ENCODE measurements around the gene TERT.

Gene TERT

DNA sequence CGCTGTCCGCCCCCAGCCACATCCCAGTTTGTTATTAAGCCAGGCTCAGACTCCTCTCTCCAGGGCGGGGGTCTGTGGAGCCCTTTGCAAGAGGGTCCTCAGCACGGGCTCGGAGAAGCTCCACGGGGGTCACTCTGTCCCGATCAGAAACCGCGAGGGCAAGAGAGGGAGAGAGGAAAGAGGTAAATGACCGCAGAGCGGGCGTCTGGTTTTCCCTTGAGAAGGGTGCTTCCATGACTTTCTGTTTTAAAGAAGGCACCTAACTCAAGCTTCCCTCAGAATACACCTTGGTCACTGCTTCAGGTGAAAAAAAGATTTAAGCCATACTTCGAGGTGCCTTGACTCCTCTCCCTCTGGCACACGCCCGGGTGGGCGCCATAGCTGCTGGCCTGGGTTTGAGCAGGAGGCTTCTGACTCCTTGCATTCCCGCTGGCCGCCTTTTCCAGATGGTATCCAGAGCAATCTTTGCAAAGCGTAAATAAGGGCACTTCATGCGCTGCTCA is 5.8 kb upstream of the TERT start:
- H3K23ac ChIP-seq (ENCODE audit: low read depth, low read length, poor library complexity), result no peak overlapping the region
- no peaks in the 10 kb centered on the region for H3K79me1 ChIP-seq (ENCODE audit: low read depth, low read length)
- H3K27ac ChIP-seq (replicated peaks; ENCODE audit: low read length), result no peak overlapping the region
- H4K8ac ChIP-seq (ENCODE audit: low read depth, low read length), result no peak overlapping the region
- H3K36me3 ChIP-seq (replicated peaks in 1 of 2; ENCODE audit: control insufficient read depth in 2 of 2, insufficient read depth in 2 of 2, low read length in 2 of 2), result no peaks in the 10 kb centered on the region
- H2AFZ ChIP-seq (ENCODE audit: low read length), result no peak overlapping the region
- H3K18ac ChIP-seq (ENCODE audit: low read length), result no peak overlapping the region
- H4K91ac ChIP-seq (ENCODE audit: low read depth, low read length, poor library complexity), result no peak overlapping the region
- no peaks in the 10 kb centered on the region for H3K4me1 ChIP-seq (ENCODE audit: control insufficient read depth in 2 of 2, insufficient read depth in 1 of 2, low read depth in 1 of 2, low read length in 2 of 2)
- no peak overlapping the region for H2BK12ac ChIP-seq (ENCODE audit: low read length)
- no peak overlapping the region for H2BK5ac ChIP-seq (ENCODE audit: low read length)
- no peak for DNase-seq (ENCODE audit: low spot score)
- no peak overlapping the region for H3K4me2 ChIP-seq (ENCODE audit: insufficient read depth, low read length, poor library complexity, severe bottlenecking)
- no peak overlapping the region for H2BK15ac ChIP-seq (ENCODE audit: low read length)
- H3K27me3 ChIP-seq (ENCODE audit: control insufficient read depth in 3 of 3, insufficient read depth in 3 of 3, low read depth in 1 of 3, low read length in 3 of 3), result peaks cover under 1 to 53% (median 4%) of the 10 kb centered on the region in 3 experiments
- WGBS, 2 donors (ENCODE audit: extremely low coverage in 2 of 2, insufficient read length in 2 of 2, insufficient replicate concordance in 1 of 2), result no CpG with 5 or more reads among the region's 20 CpGs
- H3K9ac ChIP-seq (ENCODE audit: low read depth, low read length, poor library complexity), result no peak overlapping the region
- no peak overlapping the region for H3K14ac ChIP-seq (ENCODE audit: low read length)
- no peak overlapping the region for H3K4ac ChIP-seq (ENCODE audit: low read length)
- H3K4me3 ChIP-seq (ENCODE audit: low read length in 2 of 2), result no peak overlapping the region
- H2BK120ac ChIP-seq (ENCODE audit: low read depth, low read length), result no peak overlapping the region
- H2AK5ac ChIP-seq (ENCODE audit: low read depth, low read length), result no peak overlapping the region
- H3K9me3 ChIP-seq (replicated peaks in 1 of 2; ENCODE audit: control insufficient read depth in 2 of 2, insufficient read depth in 1 of 2, low read depth in 1 of 2, low read length in 2 of 2), result peaks cover 0 to 2% of the 10 kb centered on the region in 2 donors

GRCh38 chr5:1299961-1300360 is 5.1 kb upstream of the TERT start:
- Histone ChIP-seq H3K4me2 (ENCODE audit: insufficient read depth, low read length, poor library complexity, severe bottlenecking) (no peak overlapping the region), H3K14ac (ENCODE audit: low read length) (peak overlapping the region; percentile 89), H4K8ac (ENCODE audit: low read depth, low read length) (no peak overlapping the region), H3K18ac (ENCODE audit: low read length) (peak overlapping the region; percentile 28), H2BK5ac (ENCODE audit: low read length) (no peak overlapping the region), H3K9me3 (replicated peaks in 1 of 2; ENCODE audit: control insufficient read depth in 2 of 2, insufficient read depth in 1 of 2, low read depth in 1 of 2, low read length in 2 of 2) (peaks cover 0 to 2% of the 10 kb centered on the region in 2 donors), H4K91ac (ENCODE audit: low read depth, low read length, poor library complexity) (no peak overlapping the region), H3K4ac (ENCODE audit: low read length) (no peak overlapping the region), H3K27ac (replicated peaks; ENCODE audit: low read length) (no peak overlapping the region), H3K4me3 (ENCODE audit: low read length in 2 of 2) (no peak overlapping the region), H3K9ac (ENCODE audit: low read depth, low read length, poor library complexity) (peak overlapping the region; percentile 70), H3K79me1 (ENCODE audit: low read depth, low read length) (no peaks in the 10 kb centered on the region), H2BK15ac (ENCODE audit: low read length) (no peak overlapping the region), H2BK120ac (ENCODE audit: low read depth, low read length) (no peak overlapping the region), H2AFZ (ENCODE audit: low read length) (no peak overlapping the region), H3K4me1 (ENCODE audit: control insufficient read depth in 2 of 2, insufficient read depth in 1 of 2, low read depth in 1 of 2, low read length in 2 of 2) (peaks cover 0 to 4% of the 10 kb centered on the region in 2 donors), H3K27me3 (ENCODE audit: control insufficient read depth in 3 of 3, insufficient read depth in 3 of 3, low read depth in 1 of 3, low read length in 3 of 3) (peaks cover 3 to 60% (median 9%) of the 10 kb centered on the region in 3 experiments), H3K36me3 (replicated peaks in 1 of 2; ENCODE audit: control insufficient read depth in 2 of 2, insufficient read depth in 2 of 2, low read length in 2 of 2) (no peaks in the 10 kb centered on the region), H3K23ac (ENCODE audit: low read depth, low read length, poor library complexity) (no peak overlapping the region), H2BK12ac (ENCODE audit: low read length) (peak overlapping the region; percentile 58), H2AK5ac (ENCODE audit: low read depth, low read length) (peak overlapping the region; percentile 46)
- WGBS, 2 donors (ENCODE audit: extremely low coverage in 2 of 2, insufficient read length in 2 of 2, insufficient replicate concordance in 1 of 2), result no CpG with 5 or more reads among the region's 17 CpGs
- no peak for DNase-seq (ENCODE audit: low spot score)

- Histone ChIP-seq H2BK12ac (ENCODE audit: low read length) (no peak overlapping the region), H3K9me3 (replicated peaks in 1 of 2; ENCODE audit: control insufficient read depth in 2 of 2, insufficient read depth in 1 of 2, low read depth in 1 of 2, low read length in 2 of 2) (peaks cover 0 to 2% of the 10 kb centered on the region in 2 donors), H2BK120ac (ENCODE audit: low read depth, low read length) (no peak overlapping the region), H3K18ac (ENCODE audit: low read length) (peak overlapping the region; percentile 17), H3K9ac (ENCODE audit: low read depth, low read length, poor library complexity) (no peak overlapping the region), H3K4me1 (ENCODE audit: control insufficient read depth in 2 of 2, insufficient read depth in 1 of 2, low read depth in 1 of 2, low read length in 2 of 2) (peaks cover 0 to 4% of the 10 kb centered on the region in 2 donors), H3K79me1 (ENCODE audit: low read depth, low read length) (no peaks in the 10 kb centered on the region), H2BK15ac (ENCODE audit: low read length) (no peak overlapping the region), H4K8ac (ENCODE audit: low read depth, low read length) (no peak overlapping the region), H3K4me2 (ENCODE audit: insufficient read depth, low read length, poor library complexity, severe bottlenecking) (no peak overlapping the region), H3K36me3 (replicated peaks in 1 of 2; ENCODE audit: control insufficient read depth in 2 of 2, insufficient read depth in 2 of 2, low read length in 2 of 2) (no peaks in the 10 kb centered on the region), H3K27ac (replicated peaks; ENCODE audit: low read length) (no peak overlapping the region), H3K4me3 (ENCODE audit: low read length in 2 of 2) (no peak overlapping the region), H3K23ac (ENCODE audit: low read depth, low read length, poor library complexity) (peak overlapping the region; percentile 91), H3K4ac (ENCODE audit: low read length) (no peak overlapping the region), H2AFZ (ENCODE audit: low read length) (no peak overlapping the region), H3K27me3 (ENCODE audit: control insufficient read depth in 3 of 3, insufficient read depth in 3 of 3, low read depth in 1 of 3, low read length in 3 of 3) (peaks cover 3 to 63% (median 9%) of the 10 kb centered on the region in 3 experiments), H2BK5ac (ENCODE audit: low read length) (no peak overlapping the region), H3K14ac (ENCODE audit: low read length) (peak overlapping the region; percentile 38), H4K91ac (ENCODE audit: low read depth, low read length, poor library complexity) (no peak overlapping the region), H2AK5ac (ENCODE audit: low read depth, low read length) (no peak overlapping the region)
- WGBS, 2 donors (ENCODE audit: extremely low coverage in 2 of 2, insufficient read length in 2 of 2, insufficient replicate concordance in 1 of 2), result no CpG with 5 or more reads among the region's 9 CpGs
- no peak for DNase-seq (ENCODE audit: low spot score)
Measured at GRCh38 chr5:1299511-1299850, 4.6 kb upstream of the TERT start.

GRCh38 chr5:1298723-1299510 is 4.0 kb upstream of the TERT start:
- Histone ChIP-seq H4K8ac (ENCODE audit: low read depth, low read length) (no peak overlapping the region), H3K14ac (ENCODE audit: low read length) (peak overlapping the region; percentile 38), H4K91ac (ENCODE audit: low read depth, low read length, poor library complexity) (no peak overlapping the region), H3K4me3 (ENCODE audit: low read length in 2 of 2) (no peak overlapping the region), H2AFZ (ENCODE audit: low read length) (no peak overlapping the region), H3K4me2 (ENCODE audit: insufficient read depth, low read length, poor library complexity, severe bottlenecking) (no peak overlapping the region), H3K4me1 (ENCODE audit: control insufficient read depth in 2 of 2, insufficient read depth in 1 of 2, low read depth in 1 of 2, low read length in 2 of 2) (peaks cover 0 to 7% of the 10 kb centered on the region in 2 donors), H3K27me3 (ENCODE audit: control insufficient read depth in 3 of 3, insufficient read depth in 3 of 3, low read depth in 1 of 3, low read length in 3 of 3) (peaks cover 3 to 68% (median 9%) of the 10 kb centered on the region in 3 experiments), H3K4ac (ENCODE audit: low read length) (no peak overlapping the region), H2BK15ac (ENCODE audit: low read length) (no peak overlapping the region), H2AK5ac (ENCODE audit: low read depth, low read length) (no peak overlapping the region), H3K9me3 (replicated peaks in 1 of 2; ENCODE audit: control insufficient read depth in 2 of 2, insufficient read depth in 1 of 2, low read depth in 1 of 2, low read length in 2 of 2) (peaks cover 0 to 2% of the 10 kb centered on the region in 2 donors), H3K36me3 (replicated peaks in 1 of 2; ENCODE audit: control insufficient read depth in 2 of 2, insufficient read depth in 2 of 2, low read length in 2 of 2) (no peaks in the 10 kb centered on the region), H3K79me1 (ENCODE audit: low read depth, low read length) (peaks cover 3% of the 10 kb centered on the region), H2BK120ac (ENCODE audit: low read depth, low read length) (no peak overlapping the region), H3K9ac (ENCODE audit: low read depth, low read length, poor library complexity) (no peak overlapping the region), H3K18ac (ENCODE audit: low read length) (peak overlapping the region; percentile 17), H2BK12ac (ENCODE audit: low read length) (no peak overlapping the region), H2BK5ac (ENCODE audit: low read length) (no peak overlapping the region), H3K27ac (replicated peaks; ENCODE audit: low read length) (no peak overlapping the region), H3K23ac (ENCODE audit: low read depth, low read length, poor library complexity) (peak overlapping the region; percentile 91)
- no peak for DNase-seq (ENCODE audit: low spot score)
- no CpG with 5 or more reads among the region's 33 CpGs for WGBS, 2 donors (ENCODE audit: extremely low coverage in 2 of 2, insufficient read length in 2 of 2, insufficient replicate concordance in 1 of 2)
